GM18507 (cell line): Measurements from ENCODE around the gene ROGDI.

ENCODE experiments used
- DNase-seq: peaks from one replicate; pipeline ENCODE4 v3.0.0; 2011; ENCODE audit warnings: low read depth; ENCODE audit not compliant: insufficient read length; ENCODE audit errors: extremely low spot score
- FAIRE-seq: peaks from 2 replicates; lab custom pipeline; 2011; peaks lifted over from hg19 to GRCh38; lab: Jason Lieb, UNC

The ROGDI gene

GRCh38 chr16:4801962-4802658 is at the start of gene ROGDI:
Gene ROGDI, minus strand, starts transcription at chr16:4802633. Its CDS starts 62 bp downstream, at chr16:4802571.
- FAIRE-seq (peak; percentile 79), DNase-seq (peak; percentile 47)

GRCh38 chr16:4850211-4850610 is 47.8 kb upstream of the ROGDI start:
- no peak for FAIRE-seq

GRCh38 chr16:4847774-4848587 is 45.5 kb upstream of the ROGDI start:
- DNase-seq, result no peak
- FAIRE-seq, result peak; percentile 58

More at GRCh38 chr16:4850211-4850610, 47.8 kb upstream of the ROGDI start:
- DNase-seq, result no peak

GRCh38 chr16:4846901-4847773 is 44.7 kb upstream of the ROGDI start, which contains the start of the genes GLYR1 and UBN1:
Gene GLYR1, minus strand, starts transcription at chr16:4847288. Its CDS starts 23 bp downstream, at chr16:4847265.
Gene UBN1, plus strand, starts transcription at chr16:4847481. Its CDS starts 5,437 bp downstream, at chr16:4852918.
- FAIRE-seq, result peak; percentile 95

GRCh38 chr16:4846503-4846900 is 44.1 kb upstream of the ROGDI start:
- FAIRE-seq (peak; percentile 56), DNase-seq (no peak)

More at GRCh38 chr16:4846901-4847773, 44.7 kb upstream of the ROGDI start, which contains the start of the genes GLYR1 and UBN1:
- peak; percentile 93 for DNase-seq

GRCh38 chr16:4840984-4841383 is 38.6 kb upstream of the ROGDI start:
- FAIRE-seq (no peak), DNase-seq (no peak)

- DNase-seq (no peak), FAIRE-seq (no peak)
These were observed 37.5 kb upstream of the ROGDI start for GRCh38 chr16:4839942-4840341.

- DNase-seq (no peak), FAIRE-seq (no peak)
These were observed 35.5 kb upstream of the ROGDI start for GRCh38 chr16:4837733-4838501.

- no peak for FAIRE-seq
- DNase-seq, result no peak
These were observed 34.3 kb upstream of the ROGDI start for GRCh38 chr16:4836727-4837126.

GRCh38 chr16:4833584-4833983 is 31.2 kb upstream of the ROGDI start:
- no peak for DNase-seq
- no peak for FAIRE-seq

GRCh38 chr16:4832698-4833343 is 30.4 kb upstream of the ROGDI start:
- FAIRE-seq, result no peak
- DNase-seq, result no peak

- DNase-seq (no peak), FAIRE-seq (no peak)
These were observed 29.2 kb upstream of the ROGDI start for GRCh38 chr16:4831616-4832015.

- DNase-seq, result no peak
- FAIRE-seq, result no peak
These were observed 28.0 kb upstream of the ROGDI start for GRCh38 chr16:4830408-4830807.

GRCh38 chr16:4828567-4829321 is 26.3 kb upstream of the ROGDI start:
- FAIRE-seq, result no peak
- DNase-seq, result no peak

GRCh38 chr16:4826980-4827379 is 24.5 kb upstream of the ROGDI start:
- DNase-seq (no peak), FAIRE-seq (no peak)

GRCh38 chr16:4826526-4826925 is 24.1 kb upstream of the ROGDI start:
- FAIRE-seq (no peak), DNase-seq (no peak)

GRCh38 chr16:4825196-4825595 is 22.8 kb upstream of the ROGDI start:
- DNase-seq, result no peak
- no peak for FAIRE-seq

GRCh38 chr16:4820652-4821051 is 18.2 kb upstream of the ROGDI start:
- DNase-seq (no peak), FAIRE-seq (no peak)
